ENCODE results near the gene RAB3C. TPM values are rescaled to one million over a fixed set of nuclear protein-coding genes. Genes with fewer than 3 reads are reported as not detected.
"Not testable (repeated sequence)": the region's sequence is repeated elsewhere in the genome, so short reads cannot be mapped to it uniquely, and the experiment has no call there.

The RAB3C gene
- total and polyA plus RNA-seq, 12 donors: 0.08 to 4.9 (median 0.37) TPM

DNA sequence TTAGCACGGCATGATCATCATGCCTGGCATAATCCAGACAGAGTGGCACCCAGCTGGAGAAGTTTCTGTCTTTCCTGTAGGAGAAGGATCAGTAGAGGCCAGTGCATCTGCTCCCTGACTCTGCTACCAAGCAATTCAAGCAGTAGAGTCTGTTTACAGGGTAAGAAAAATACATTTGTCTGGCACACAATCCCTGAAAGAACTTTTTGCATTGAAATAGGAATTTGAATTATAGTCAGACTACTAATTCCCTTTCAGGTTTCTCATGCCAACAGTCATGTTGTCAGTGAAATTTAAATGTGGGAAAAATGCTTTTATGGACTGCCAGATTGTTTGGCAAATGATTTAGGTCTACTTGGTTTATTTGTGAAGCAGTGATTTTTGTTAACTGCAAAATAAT is 125.6 kb downstream of the RAB3C start:
- ATAC-seq (no peak), DNase-seq (no peak)
- 52 to 71% methylated on average over 1 of the region's 1 CpG for WGBS, 2 donors
- Histone ChIP-seq H3K27ac (no peak overlapping the region), H3K27me3 (no peaks in the 10 kb centered on the region), H3K4me1 (no peaks in the 10 kb centered on the region), H3K36me3 (no peaks in the 10 kb centered on the region), H3K9me3 (peaks cover 0 to 4% (median 0%) of the 10 kb centered on the region in 11 donors), H3K4me3 (no peak overlapping the region)
- intact Hi-C loops (cut with DNase I): no loop called here
- TF ChIP-seq, protein P1, sequence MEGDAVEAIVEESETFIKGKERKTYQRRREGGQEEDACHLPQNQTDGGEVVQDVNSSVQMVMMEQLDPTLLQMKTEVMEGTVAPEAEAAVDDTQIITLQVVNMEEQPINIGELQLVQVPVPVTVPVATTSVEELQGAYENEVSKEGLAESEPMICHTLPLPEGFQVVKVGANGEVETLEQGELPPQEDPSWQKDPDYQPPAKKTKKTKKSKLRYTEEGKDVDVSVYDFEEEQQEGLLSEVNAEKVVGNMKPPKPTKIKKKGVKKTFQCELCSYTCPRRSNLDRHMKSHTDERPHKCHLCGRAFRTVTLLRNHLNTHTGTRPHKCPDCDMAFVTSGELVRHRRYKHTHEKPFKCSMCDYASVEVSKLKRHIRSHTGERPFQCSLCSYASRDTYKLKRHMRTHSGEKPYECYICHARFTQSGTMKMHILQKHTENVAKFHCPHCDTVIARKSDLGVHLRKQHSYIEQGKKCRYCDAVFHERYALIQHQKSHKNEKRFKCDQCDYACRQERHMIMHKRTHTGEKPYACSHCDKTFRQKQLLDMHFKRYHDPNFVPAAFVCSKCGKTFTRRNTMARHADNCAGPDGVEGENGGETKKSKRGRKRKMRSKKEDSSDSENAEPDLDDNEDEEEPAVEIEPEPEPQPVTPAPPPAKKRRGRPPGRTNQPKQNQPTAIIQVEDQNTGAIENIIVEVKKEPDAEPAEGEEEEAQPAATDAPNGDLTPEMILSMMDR (IDR thresholded peaks at IDR 0.05): no peak

DNA sequence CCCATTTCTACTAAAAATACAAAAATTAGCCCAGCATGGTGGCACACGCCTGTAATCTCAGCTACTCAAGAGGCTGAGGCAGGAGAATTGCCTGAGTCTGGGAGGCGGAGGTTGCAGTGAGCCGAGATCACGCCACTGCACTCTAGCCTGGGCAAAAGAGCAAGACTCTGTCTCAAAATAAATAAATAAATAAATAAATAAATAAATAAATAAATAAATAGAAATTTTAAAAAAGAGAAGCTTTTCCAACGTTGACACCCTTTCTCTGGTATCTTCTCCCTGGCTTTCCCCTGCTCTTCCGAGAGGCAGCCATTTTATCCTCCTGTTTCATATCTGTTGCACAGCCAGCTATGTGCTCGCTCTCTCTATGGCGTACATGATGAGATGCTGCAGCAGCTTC is 127.5 kb downstream of the RAB3C start:
- H3K4me1 ChIP-seq, H3K36me3 ChIP-seq, H3K27me3 ChIP-seq, ATAC-seq, H3K27ac ChIP-seq, DNase-seq, H3K4me3 ChIP-seq: not testable (repeated sequence)
- peaks cover 0 to 12% (median 5%) of the 10 kb centered on the region in 11 donors for H3K9me3 ChIP-seq
- 94 to 96% methylated on average over 8 of the region's 8 CpGs for WGBS, 2 donors
- intact Hi-C loops (cut with DNase I): loop anchor here in 3 of 10 donors (10.0 kb wide), 2 partner anchors 206 to 216 kb away; partner anchors contain the start of gene GAPT (in 1 of the 3)

DNA sequence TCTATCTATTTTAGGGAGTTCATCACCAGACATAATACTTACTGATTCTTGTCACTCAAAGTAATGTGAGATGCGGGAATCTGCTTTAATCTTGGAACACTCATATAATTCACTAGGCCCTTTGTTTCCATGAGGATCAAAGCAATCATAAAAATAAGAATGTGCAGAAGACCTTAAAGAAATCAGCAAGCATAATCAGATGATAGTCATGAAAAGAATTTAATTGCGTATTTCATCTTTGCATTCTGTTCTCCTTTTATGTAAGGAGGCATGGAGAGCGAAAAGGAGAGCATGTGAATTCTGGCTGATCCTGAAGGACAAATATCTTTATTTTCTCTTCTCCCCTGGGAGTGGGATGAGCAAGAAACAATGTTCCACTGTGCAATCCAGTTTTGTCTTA is 128.0 kb downstream of the RAB3C start:
- H3K9me3 ChIP-seq: peaks cover 0 to 12% (median 5%) of the 10 kb centered on the region in 11 donors
- H3K36me3 ChIP-seq: no peaks in the 10 kb centered on the region
- 95 to 97% methylated on average over 3 of the region's 3 CpGs for WGBS, 2 donors
- H3K27ac ChIP-seq: no peak overlapping the region
- no peaks in the 10 kb centered on the region for H3K27me3 ChIP-seq
- no peak overlapping the region for H3K4me3 ChIP-seq
- H3K4me1 ChIP-seq: no peaks in the 10 kb centered on the region
- TF ChIP-seq, protein P1 (IDR thresholded peaks at IDR 0.05): no peak
- intact Hi-C loops (cut with DNase I): loop anchor here in 3 of 10 donors (10.0 kb wide), 2 partner anchors 206 to 216 kb away; partner anchors contain the start of gene GAPT (in 1 of the 3)
- ATAC-seq (no peak), DNase-seq (no peak)

DNA sequence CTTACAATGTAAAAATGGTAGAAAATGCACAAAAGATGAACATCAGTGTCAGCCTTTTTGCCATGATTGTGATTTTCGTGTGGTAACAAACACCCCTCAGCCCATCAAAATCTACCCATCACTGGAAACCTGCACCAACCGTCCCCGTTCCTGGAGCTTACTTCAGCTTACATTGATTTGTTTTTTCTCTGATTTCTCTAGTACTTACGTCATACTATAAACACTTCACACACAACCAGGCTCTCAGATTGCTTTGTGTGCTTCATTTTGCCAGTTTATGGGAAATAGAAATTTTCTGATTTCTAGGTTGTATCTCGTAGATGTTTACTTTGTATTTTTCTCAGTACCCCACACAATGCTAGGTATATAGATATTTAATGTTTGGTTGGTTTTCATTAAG is 129.1 kb downstream of the RAB3C start:
- ATAC-seq: no peak
- Histone ChIP-seq H3K27me3 (no peaks in the 10 kb centered on the region), H3K4me3 (no peak overlapping the region), H3K9me3 (peaks cover 0 to 12% (median 5%) of the 10 kb centered on the region in 11 donors), H3K36me3 (no peaks in the 10 kb centered on the region), H3K27ac (no peak overlapping the region), H3K4me1 (no peaks in the 10 kb centered on the region)
- intact Hi-C loops (cut with DNase I): loop anchor here in 3 of 10 donors (10.0 kb wide), 2 partner anchors 207 to 217 kb away; partner anchors contain the start of gene GAPT (in 1 of the 3)
- TF ChIP-seq, protein P1 (IDR thresholded peaks at IDR 0.05): no peak
- 90 to 93% methylated on average over 5 of the region's 5 CpGs for WGBS, 2 donors
- no peak for DNase-seq

DNA sequence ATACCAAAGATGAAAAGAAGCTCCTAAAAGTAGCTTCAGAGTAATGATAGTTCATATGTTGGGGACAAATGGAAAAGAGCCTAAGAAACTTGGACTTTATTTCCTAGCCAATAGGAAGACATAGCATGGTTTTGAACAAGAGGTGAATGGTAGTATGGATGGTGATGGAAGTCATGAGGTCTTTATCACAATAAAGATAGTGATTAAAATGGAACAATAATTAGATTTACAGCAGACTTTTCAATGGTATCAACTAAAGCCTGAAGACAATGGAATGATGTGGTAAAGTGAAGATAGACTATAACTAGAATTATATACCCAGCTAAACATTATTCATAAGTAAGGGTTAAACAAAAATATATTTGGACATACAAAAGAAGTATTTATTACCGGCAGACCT is 131.2 kb downstream of the RAB3C start:
- no peak for ATAC-seq
- no peaks in the 10 kb centered on the region for H3K27me3 ChIP-seq
- H3K4me1 ChIP-seq: no peaks in the 10 kb centered on the region
- H3K9me3 ChIP-seq: peaks cover 0 to 12% (median 5%) of the 10 kb centered on the region in 11 donors
- DNase-seq: no peak
- intact Hi-C loops (cut with DNase I): loop anchor here in 3 of 10 donors (10.0 kb wide), 2 partner anchors 209 to 219 kb away; partner anchors contain the start of gene GAPT (in 1 of the 3)
- 59 to 61% methylated on average over 1 of the region's 1 CpG for WGBS, 2 donors
- TF ChIP-seq, protein P1 (IDR thresholded peaks at IDR 0.05): no peak
- H3K36me3 ChIP-seq: no peaks in the 10 kb centered on the region
- no peak overlapping the region for H3K27ac ChIP-seq
- no peak overlapping the region for H3K4me3 ChIP-seq

All from heart right ventricle (tissue), 16 donors.